HG02763 (cell line): Measurements from ENCODE around the gene AANAT.

Experiments
- ATAC-seq: cut with Tn5 transposase; IDR thresholded peaks from one replicate; pipeline ENCODE4 v1.9.1; 2021; ENCODE audit warnings: mild to moderate bottlenecking, moderate library complexity; ENCODE audit not compliant: unreplicated experiment

Gene AANAT

GRCh38 chr17:76467366-76467765 lies at the start of gene AANAT:
Gene AANAT (plus strand): TSS chr17:76467603. CDS start chr17:76468747, 1,144 bp downstream.
- ATAC-seq: no peak

- ATAC-seq: no peak
Measured at GRCh38 chr17:76419576-76420260, 47.7 kb upstream of the AANAT start.

GRCh38 chr17:76420356-76421043 lies 46.9 kb upstream of the AANAT start:
- no peak for ATAC-seq

- ATAC-seq: no peak
Measured at GRCh38 chr17:76421044-76421407, 46.4 kb upstream of the AANAT start.

- ATAC-seq: no peak
Measured at GRCh38 chr17:76422406-76422805, 45.0 kb upstream of the AANAT start.

- no peak for ATAC-seq
Measured at GRCh38 chr17:76422860-76423259, 44.5 kb upstream of the AANAT start.

- ATAC-seq: no peak
Measured at GRCh38 chr17:76426853-76427252, 40.5 kb upstream of the AANAT start.

GRCh38 chr17:76427501-76428231 lies 39.7 kb upstream of the AANAT start:
- ATAC-seq: no peak

- ATAC-seq: no peak
Measured at GRCh38 chr17:76428511-76428910, 38.9 kb upstream of the AANAT start.

- ATAC-seq: no peak
Measured at GRCh38 chr17:76431509-76431908, 35.9 kb upstream of the AANAT start.

- no peak for ATAC-seq
Measured at GRCh38 chr17:76432004-76432403, 35.4 kb upstream of the AANAT start.

GRCh38 chr17:76432712-76433336 lies 34.6 kb upstream of the AANAT start:
- ATAC-seq: no peak

- ATAC-seq: no peak
Measured at GRCh38 chr17:76433693-76434092, 33.7 kb upstream of the AANAT start.

GRCh38 chr17:76434870-76435269 lies 32.5 kb upstream of the AANAT start:
- ATAC-seq: no peak

GRCh38 chr17:76435751-76436150 lies 31.7 kb upstream of the AANAT start:
- ATAC-seq: no peak

- ATAC-seq: no peak
Measured at GRCh38 chr17:76437467-76438402, 29.7 kb upstream of the AANAT start.

- no peak for ATAC-seq
Measured at GRCh38 chr17:76438906-76439305, 28.5 kb upstream of the AANAT start.

- ATAC-seq: no peak
Measured at GRCh38 chr17:76439314-76439928, 28.0 kb upstream of the AANAT start.

GRCh38 chr17:76440751-76441362 lies 26.5 kb upstream of the AANAT start:
- ATAC-seq: no peak
